Vagina (tissue), 2 donors: ENCODE measurements around the gene GLI3. TPM values are rescaled to one million over a fixed set of nuclear protein-coding genes. Genes with fewer than 3 reads are reported as not detected.
A peak's percentile ranks its signal among the peaks of the same experiment; 100 is the strongest.

Source experiments
- DNase-seq, 2 donors: peaks; one replicate each; pipeline ENCODE4 v3.0.0-alpha.2; 2017; ENCODE audit errors: extremely low spot score in 2 of 2
- H3K27ac ChIP-seq: fragments of 200-600 bp; sonication (generic); one replicate; pipeline ENCODE4 v1.5.1; 2019
- H3K27me3 ChIP-seq: fragments of 200-600 bp; sonication (generic); one replicate; pipeline ENCODE4 v1.5.1; 2019
- H3K36me3 ChIP-seq, 2 donors: fragments of 200-600 bp; sonication (generic); one replicate each; pipeline ENCODE4 v1.5.1; 2017 to 2019
- H3K4me1 ChIP-seq: fragments of 200-600 bp; sonication (generic); one replicate; pipeline ENCODE4 v1.5.1; 2019
- H3K4me3 ChIP-seq, 2 donors: fragments of 200-600 bp; sonication (generic); 1 replicate in 1 of 2; 2 replicates in 1 of 2; pipeline ENCODE4 v1.5.1; 2016 to 2019
- H3K9me3 ChIP-seq: fragments of 200-600 bp; sonication (generic); one replicate; pipeline ENCODE4 v1.5.1; 2019
- POLR2A ChIP-seq, 2 donors: fragments of 450-650 bp; IDR thresholded peaks; one replicate each; pipeline ENCODE4 v1.6.1; 2017; ENCODE audit warnings: antibody characterized with exemption in 2 of 2, mild to moderate bottlenecking in 2 of 2, moderate library complexity in 2 of 2
- POLR2AphosphoS5 ChIP-seq, 2 donors: sonication (generic); formaldehyde crosslinking; IDR thresholded peaks; one replicate each; pipeline ENCODE4 v1.9.0; 2017; ENCODE audit warnings: antibody characterized with exemption in 2 of 2, mild to moderate bottlenecking in 2 of 2, low read depth in 1 of 2; ENCODE audit not compliant: insufficient read depth in 1 of 2
- intact Hi-C: fragments of 100-400 bp; cut with DNase I; formaldehyde crosslinking; loops from one replicate; pipeline ENCODE4 v1.15.1; 2023
- total RNA-seq: library from RNA; depleted of rRNA; stranded (reverse); fragments of >200 nt; gene quantifications from one replicate; pipeline ENCODE4 v1.2.3, GENCODE V29; 2016
- TF ChIP-seq, protein P1 (sequence below), 3 experiments: fragments of 450-650 bp in 2 of 3; fragments of 200-600 bp in 1 of 3; sonication (generic) in 1 of 3; IDR thresholded peaks; one replicate each; pipeline ENCODE4 v1.5.1; 2017 to 2019; ENCODE audit warnings: antibody characterized with exemption in 3 of 3, mild to moderate bottlenecking in 2 of 3, moderate library complexity in 2 of 3

GLI3 gene
- total RNA-seq, 1 donor from 2014 or later = 24.6 TPM

DNA sequence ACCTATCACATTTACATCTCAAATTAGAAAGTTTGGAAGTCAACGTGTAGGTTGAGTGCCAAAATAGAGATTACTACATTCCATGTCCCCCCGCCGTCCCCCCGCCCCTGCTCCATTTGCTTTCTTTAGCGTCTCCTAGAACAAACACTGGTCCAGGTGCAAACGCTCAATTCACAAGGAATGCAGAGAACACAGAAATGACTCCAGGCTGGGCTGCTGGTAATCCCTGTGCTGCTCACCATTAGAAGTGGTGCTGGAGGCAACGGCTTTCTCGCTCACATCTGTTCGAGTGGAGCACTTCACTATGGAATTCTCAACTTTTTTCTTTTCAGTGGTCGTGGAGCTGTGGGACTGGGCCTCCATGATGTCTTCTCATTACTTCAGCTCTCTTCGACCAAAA, 14.1 kb downstream of the GLI3 start:
- TF ChIP-seq POLR2A (IDR thresholded peaks at IDR 0.05) = no peak
- TF ChIP-seq, protein P1, sequence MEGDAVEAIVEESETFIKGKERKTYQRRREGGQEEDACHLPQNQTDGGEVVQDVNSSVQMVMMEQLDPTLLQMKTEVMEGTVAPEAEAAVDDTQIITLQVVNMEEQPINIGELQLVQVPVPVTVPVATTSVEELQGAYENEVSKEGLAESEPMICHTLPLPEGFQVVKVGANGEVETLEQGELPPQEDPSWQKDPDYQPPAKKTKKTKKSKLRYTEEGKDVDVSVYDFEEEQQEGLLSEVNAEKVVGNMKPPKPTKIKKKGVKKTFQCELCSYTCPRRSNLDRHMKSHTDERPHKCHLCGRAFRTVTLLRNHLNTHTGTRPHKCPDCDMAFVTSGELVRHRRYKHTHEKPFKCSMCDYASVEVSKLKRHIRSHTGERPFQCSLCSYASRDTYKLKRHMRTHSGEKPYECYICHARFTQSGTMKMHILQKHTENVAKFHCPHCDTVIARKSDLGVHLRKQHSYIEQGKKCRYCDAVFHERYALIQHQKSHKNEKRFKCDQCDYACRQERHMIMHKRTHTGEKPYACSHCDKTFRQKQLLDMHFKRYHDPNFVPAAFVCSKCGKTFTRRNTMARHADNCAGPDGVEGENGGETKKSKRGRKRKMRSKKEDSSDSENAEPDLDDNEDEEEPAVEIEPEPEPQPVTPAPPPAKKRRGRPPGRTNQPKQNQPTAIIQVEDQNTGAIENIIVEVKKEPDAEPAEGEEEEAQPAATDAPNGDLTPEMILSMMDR (IDR thresholded peaks at IDR 0.05) = no peak
- no peak for TF ChIP-seq POLR2AphosphoS5 (IDR thresholded peaks at IDR 0.05; ENCODE audit: insufficient read depth in 1 of 2, low read depth in 1 of 2)
- Histone ChIP-seq H3K9me3 (no peaks in the 10 kb centered on the region), H3K36me3 (no peaks in the 10 kb centered on the region), H3K4me1 (peaks cover 59% of the 10 kb centered on the region), H3K4me3 (no peak overlapping the region), H3K27me3 (no peaks in the 10 kb centered on the region), H3K27ac (no peak overlapping the region)
- intact Hi-C loops = no loop called here
- DNase-seq = no peak

DNA sequence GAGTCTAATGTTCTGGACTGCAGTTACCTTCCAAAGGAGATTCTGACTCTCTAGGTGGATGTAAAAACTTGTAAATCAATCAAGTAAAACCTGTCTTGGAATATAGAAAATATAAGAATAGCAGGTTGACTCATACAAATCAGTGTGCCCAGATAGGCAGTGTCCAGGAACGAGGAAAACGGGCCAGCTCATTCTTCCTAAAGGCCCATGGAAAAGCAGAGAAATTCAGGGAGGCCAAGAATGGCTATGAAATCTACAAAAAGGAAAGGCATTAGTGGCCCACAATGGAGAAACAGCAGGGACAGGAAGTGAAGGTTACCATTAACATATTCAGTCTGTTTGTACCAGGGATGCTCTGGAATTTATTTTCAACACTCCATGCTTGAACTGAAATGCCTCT, 14.9 kb downstream of the GLI3 start:
- Histone ChIP-seq H3K36me3 (no peaks in the 10 kb centered on the region), H3K9me3 (no peaks in the 10 kb centered on the region), H3K27ac (no peak overlapping the region), H3K27me3 (no peaks in the 10 kb centered on the region), H3K4me3 (no peak overlapping the region), H3K4me1 (peaks cover 54% of the 10 kb centered on the region)
- TF ChIP-seq POLR2A (IDR thresholded peaks at IDR 0.05) = no peak
- no peak for TF ChIP-seq POLR2AphosphoS5 (IDR thresholded peaks at IDR 0.05; ENCODE audit: insufficient read depth in 1 of 2, low read depth in 1 of 2)
- no peak for DNase-seq
- intact Hi-C loops = no loop called here

DNA sequence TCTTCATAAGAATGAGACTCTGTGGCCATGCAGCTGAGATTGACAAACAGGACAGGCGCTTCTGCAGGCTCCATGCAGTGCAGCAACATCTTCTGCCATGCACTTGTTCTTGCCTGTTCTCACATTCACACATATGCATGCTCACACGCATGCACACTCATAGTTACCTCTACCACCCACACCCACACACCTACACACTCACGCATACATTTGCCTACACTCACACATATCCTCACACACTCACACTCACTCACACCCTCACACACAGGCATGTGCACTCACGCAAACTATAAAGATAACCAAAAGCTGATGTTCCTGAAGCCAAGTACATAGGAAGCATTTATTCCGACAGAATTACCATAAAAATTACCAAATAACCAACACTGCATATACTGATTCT, 15.7 kb downstream of the GLI3 start:
- Histone ChIP-seq H3K27me3 (no peaks in the 10 kb centered on the region), H3K9me3 (no peaks in the 10 kb centered on the region), H3K27ac (no peak overlapping the region), H3K4me3 (no peak overlapping the region), H3K36me3 (no peaks in the 10 kb centered on the region), H3K4me1 (peaks cover 54% of the 10 kb centered on the region)
- TF ChIP-seq POLR2A (IDR thresholded peaks at IDR 0.05) (no peak), POLR2AphosphoS5 (IDR thresholded peaks at IDR 0.05; ENCODE audit: insufficient read depth in 1 of 2, low read depth in 1 of 2) (no peak)
- TF ChIP-seq, protein P1 (IDR thresholded peaks at IDR 0.05) = no peak
- no peak for DNase-seq
- intact Hi-C loops = no loop called here

DNA sequence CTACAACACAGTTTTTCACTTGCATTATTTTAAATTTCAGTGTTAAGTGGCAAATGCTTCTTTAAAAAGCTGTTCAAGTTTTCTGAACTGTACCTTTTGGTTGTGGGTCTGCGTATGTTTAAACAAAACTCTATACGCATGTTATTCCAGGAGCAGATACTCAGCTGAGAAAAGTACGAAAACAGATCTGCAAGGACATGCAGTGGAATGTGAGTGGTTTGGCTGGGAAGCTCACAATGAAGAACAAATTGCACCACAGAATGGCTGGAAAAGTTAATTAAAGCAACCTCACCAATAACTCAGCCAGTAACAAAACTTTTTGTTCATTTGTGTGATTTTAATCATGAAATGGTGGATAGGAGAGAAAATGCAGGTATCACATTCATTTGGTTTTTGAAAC, 17.6 kb downstream of the GLI3 start:
- no peak for DNase-seq
- Histone ChIP-seq H3K4me1 (peaks cover 53% of the 10 kb centered on the region), H3K4me3 (no peak overlapping the region), H3K9me3 (no peaks in the 10 kb centered on the region), H3K36me3 (no peaks in the 10 kb centered on the region), H3K27ac (no peak overlapping the region), H3K27me3 (no peaks in the 10 kb centered on the region)
- intact Hi-C loops = no loop called here
- TF ChIP-seq POLR2AphosphoS5 (IDR thresholded peaks at IDR 0.05; ENCODE audit: insufficient read depth in 1 of 2, low read depth in 1 of 2) (no peak), POLR2A (IDR thresholded peaks at IDR 0.05) (no peak)
- TF ChIP-seq, protein P1 (IDR thresholded peaks at IDR 0.05) = no peak

DNA sequence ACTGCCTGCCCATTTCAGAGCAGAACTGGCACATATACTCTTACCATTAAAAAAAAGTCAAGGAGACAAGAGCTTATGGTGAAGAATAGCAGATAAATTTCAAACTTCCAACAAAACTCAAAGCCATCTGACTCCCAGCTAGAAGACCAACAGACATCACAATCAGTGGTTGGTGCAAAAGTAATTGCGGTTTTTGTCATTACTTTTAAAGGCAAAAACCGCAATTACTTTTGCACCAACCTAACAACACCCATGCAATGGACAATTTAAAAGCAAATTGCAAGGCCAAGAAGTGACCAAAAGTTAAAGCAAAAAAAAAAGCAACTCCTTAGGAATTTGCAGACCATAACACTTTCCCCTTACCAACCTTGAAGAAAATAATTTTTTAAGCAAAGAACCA, 18.8 kb downstream of the GLI3 start:
- no peak for TF ChIP-seq POLR2AphosphoS5 (IDR thresholded peaks at IDR 0.05; ENCODE audit: insufficient read depth in 1 of 2, low read depth in 1 of 2)
- TF ChIP-seq, protein P1 (IDR thresholded peaks at IDR 0.05) = no peak
- TF ChIP-seq POLR2A (IDR thresholded peaks at IDR 0.05) = no peak
- peak overlapping the region; percentile 48 for H3K27ac ChIP-seq
- H3K4me3 ChIP-seq = no peak overlapping the region
- H3K27me3 ChIP-seq = no peaks in the 10 kb centered on the region
- intact Hi-C loops = no loop called here
- H3K4me1 ChIP-seq = peaks cover 53% of the 10 kb centered on the region
- no peaks in the 10 kb centered on the region for H3K9me3 ChIP-seq
- no peaks in the 10 kb centered on the region for H3K36me3 ChIP-seq
- no peak for DNase-seq
